Liver (tissue), 3 donors: Measurements from ENCODE around the gene IQCK.

ENCODE experiments used
- GABPA ChIP-seq, 2 donors: IDR thresholded peaks in 1 of 2; conservative IDR thresholded peaks in 1 of 2; 2 replicates each; pipeline ENCODE4 v1.6.1; 2016; ENCODE audit warnings: antibody characterized with exemption in 2 of 2, mild to moderate bottlenecking in 1 of 2, moderate library complexity in 1 of 2
- JUND ChIP-seq, 2 donors: IDR thresholded peaks; 2 replicates each; pipeline ENCODE4 v1.6.1; 2016; ENCODE audit warnings: antibody characterized with exemption in 2 of 2
- RAD21 ChIP-seq, 2 donors: IDR thresholded peaks; 2 replicates each; pipeline ENCODE4 v1.6.1; 2016; ENCODE audit warnings: antibody characterized with exemption in 2 of 2, mild to moderate bottlenecking in 2 of 2
- SP1 ChIP-seq: IDR thresholded peaks from 2 replicates; pipeline ENCODE4 v1.6.1; 2018; ENCODE audit warnings: antibody characterized with exemption, mild to moderate bottlenecking
- TAF1 ChIP-seq: conservative IDR thresholded peaks from 2 replicates; pipeline ENCODE4 v1.6.1; 2016; ENCODE audit warnings: antibody characterized with exemption, mild to moderate bottlenecking
- YY1 ChIP-seq: IDR thresholded peaks from 2 replicates; pipeline ENCODE4 v1.6.1; 2016; ENCODE audit warnings: antibody characterized with exemption, mild to moderate bottlenecking
- TF ChIP-seq, protein P1 (sequence below): fragments of 150-350 bp; IDR thresholded peaks from 2 replicates; pipeline ENCODE4 v1.5.1; 2017; ENCODE audit warnings: improper control_type of control experiment, low read depth, low read length; ENCODE audit not compliant: missing input control
- TF ChIP-seq, protein P2 (sequence below): IDR thresholded peaks from 2 replicates; pipeline ENCODE4 v1.6.1; 2016; ENCODE audit warnings: antibody characterized with exemption, mild to moderate bottlenecking
- TF ChIP-seq, protein P3 (sequence below): IDR thresholded peaks from 2 replicates; pipeline ENCODE4 v1.6.1; 2016; ENCODE audit warnings: antibody characterized with exemption
- TF ChIP-seq, protein P4 (sequence below): IDR thresholded peaks from 2 replicates; pipeline ENCODE4 v1.6.1; 2016; ENCODE audit warnings: antibody characterized with exemption
- TF ChIP-seq, protein P5 (sequence below): IDR thresholded peaks from 2 replicates; pipeline ENCODE4 v1.6.1; 2016; ENCODE audit warnings: antibody characterized with exemption
- donor health status: healthy.
- donor health status: healthy.

DNA sequence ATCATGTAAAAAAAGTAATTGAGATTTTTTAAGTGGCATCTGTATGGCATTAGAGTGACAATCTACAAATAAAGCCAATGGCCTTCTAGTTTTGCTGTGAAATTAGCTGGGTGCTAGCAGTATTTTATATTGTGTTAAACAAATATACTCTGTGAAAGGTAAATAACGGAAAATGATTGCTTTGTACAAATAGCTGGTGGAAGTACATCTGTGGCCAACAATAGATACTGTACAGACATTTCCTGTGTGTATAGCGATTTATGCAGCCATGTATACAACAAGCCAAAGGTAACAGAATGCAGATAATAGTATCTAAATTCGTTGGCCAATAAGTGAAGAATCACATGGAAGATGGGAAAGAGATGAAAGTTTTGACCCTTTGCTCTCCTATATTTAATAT, 26.6 kb downstream of the IQCK start:
- TF ChIP-seq YY1 (no peak), TAF1 (no peak), RAD21 (IDR thresholded peaks at IDR 0.05) (no peak), GABPA (IDR thresholded peaks at IDR 0.05 in 1 of 2, conservative IDR thresholded peaks at IDR 0.05 in 1 of 2) (no peak), JUND (IDR thresholded peaks at IDR 0.05) (no peak), SP1 (no peak)
- TF ChIP-seq, protein P1, sequence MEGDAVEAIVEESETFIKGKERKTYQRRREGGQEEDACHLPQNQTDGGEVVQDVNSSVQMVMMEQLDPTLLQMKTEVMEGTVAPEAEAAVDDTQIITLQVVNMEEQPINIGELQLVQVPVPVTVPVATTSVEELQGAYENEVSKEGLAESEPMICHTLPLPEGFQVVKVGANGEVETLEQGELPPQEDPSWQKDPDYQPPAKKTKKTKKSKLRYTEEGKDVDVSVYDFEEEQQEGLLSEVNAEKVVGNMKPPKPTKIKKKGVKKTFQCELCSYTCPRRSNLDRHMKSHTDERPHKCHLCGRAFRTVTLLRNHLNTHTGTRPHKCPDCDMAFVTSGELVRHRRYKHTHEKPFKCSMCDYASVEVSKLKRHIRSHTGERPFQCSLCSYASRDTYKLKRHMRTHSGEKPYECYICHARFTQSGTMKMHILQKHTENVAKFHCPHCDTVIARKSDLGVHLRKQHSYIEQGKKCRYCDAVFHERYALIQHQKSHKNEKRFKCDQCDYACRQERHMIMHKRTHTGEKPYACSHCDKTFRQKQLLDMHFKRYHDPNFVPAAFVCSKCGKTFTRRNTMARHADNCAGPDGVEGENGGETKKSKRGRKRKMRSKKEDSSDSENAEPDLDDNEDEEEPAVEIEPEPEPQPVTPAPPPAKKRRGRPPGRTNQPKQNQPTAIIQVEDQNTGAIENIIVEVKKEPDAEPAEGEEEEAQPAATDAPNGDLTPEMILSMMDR = no peak
- TF ChIP-seq, protein P2, sequence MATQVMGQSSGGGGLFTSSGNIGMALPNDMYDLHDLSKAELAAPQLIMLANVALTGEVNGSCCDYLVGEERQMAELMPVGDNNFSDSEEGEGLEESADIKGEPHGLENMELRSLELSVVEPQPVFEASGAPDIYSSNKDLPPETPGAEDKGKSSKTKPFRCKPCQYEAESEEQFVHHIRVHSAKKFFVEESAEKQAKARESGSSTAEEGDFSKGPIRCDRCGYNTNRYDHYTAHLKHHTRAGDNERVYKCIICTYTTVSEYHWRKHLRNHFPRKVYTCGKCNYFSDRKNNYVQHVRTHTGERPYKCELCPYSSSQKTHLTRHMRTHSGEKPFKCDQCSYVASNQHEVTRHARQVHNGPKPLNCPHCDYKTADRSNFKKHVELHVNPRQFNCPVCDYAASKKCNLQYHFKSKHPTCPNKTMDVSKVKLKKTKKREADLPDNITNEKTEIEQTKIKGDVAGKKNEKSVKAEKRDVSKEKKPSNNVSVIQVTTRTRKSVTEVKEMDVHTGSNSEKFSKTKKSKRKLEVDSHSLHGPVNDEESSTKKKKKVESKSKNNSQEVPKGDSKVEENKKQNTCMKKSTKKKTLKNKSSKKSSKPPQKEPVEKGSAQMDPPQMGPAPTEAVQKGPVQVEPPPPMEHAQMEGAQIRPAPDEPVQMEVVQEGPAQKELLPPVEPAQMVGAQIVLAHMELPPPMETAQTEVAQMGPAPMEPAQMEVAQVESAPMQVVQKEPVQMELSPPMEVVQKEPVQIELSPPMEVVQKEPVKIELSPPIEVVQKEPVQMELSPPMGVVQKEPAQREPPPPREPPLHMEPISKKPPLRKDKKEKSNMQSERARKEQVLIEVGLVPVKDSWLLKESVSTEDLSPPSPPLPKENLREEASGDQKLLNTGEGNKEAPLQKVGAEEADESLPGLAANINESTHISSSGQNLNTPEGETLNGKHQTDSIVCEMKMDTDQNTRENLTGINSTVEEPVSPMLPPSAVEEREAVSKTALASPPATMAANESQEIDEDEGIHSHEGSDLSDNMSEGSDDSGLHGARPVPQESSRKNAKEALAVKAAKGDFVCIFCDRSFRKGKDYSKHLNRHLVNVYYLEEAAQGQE = no peak
- TF ChIP-seq, protein P3, sequence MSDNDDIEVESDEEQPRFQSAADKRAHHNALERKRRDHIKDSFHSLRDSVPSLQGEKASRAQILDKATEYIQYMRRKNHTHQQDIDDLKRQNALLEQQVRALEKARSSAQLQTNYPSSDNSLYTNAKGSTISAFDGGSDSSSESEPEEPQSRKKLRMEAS = no peak
- TF ChIP-seq, protein P4, sequence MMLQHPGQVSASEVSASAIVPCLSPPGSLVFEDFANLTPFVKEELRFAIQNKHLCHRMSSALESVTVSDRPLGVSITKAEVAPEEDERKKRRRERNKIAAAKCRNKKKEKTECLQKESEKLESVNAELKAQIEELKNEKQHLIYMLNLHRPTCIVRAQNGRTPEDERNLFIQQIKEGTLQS = no peak
- TF ChIP-seq, protein P5, sequence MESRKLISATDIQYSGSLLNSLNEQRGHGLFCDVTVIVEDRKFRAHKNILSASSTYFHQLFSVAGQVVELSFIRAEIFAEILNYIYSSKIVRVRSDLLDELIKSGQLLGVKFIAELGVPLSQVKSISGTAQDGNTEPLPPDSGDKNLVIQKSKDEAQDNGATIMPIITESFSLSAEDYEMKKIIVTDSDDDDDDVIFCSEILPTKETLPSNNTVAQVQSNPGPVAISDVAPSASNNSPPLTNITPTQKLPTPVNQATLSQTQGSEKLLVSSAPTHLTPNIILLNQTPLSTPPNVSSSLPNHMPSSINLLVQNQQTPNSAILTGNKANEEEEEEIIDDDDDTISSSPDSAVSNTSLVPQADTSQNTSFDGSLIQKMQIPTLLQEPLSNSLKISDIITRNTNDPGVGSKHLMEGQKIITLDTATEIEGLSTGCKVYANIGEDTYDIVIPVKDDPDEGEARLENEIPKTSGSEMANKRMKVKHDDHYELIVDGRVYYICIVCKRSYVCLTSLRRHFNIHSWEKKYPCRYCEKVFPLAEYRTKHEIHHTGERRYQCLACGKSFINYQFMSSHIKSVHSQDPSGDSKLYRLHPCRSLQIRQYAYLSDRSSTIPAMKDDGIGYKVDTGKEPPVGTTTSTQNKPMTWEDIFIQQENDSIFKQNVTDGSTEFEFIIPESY = no peak
